ENCODE measurements around the gene PLXDC2. TPM values are rescaled to one million over a fixed set of nuclear protein-coding genes. Genes with fewer than 3 reads are reported as not detected.

PLXDC2 gene
- total RNA-seq, 1 experiment from 2014 or later, result 38.7 TPM

GRCh38 chr10:19966751-19967150, 150.5 kb downstream of the PLXDC2 start:
- Histone ChIP-seq H4K20me1 (ENCODE audit: control insufficient read depth, insufficient read depth, insufficient read length) (no peaks in the 10 kb centered on the region), H3K23ac (ENCODE audit: insufficient read length, low read depth, low read length) (no peak overlapping the region), H3K79me1 (ENCODE audit: insufficient read depth, low read depth, low read length, poor library complexity, severe bottlenecking) (no peaks in the 10 kb centered on the region), H4K5ac (ENCODE audit: insufficient read length, low read depth, low read length) (no peak overlapping the region), H2BK5ac (ENCODE audit: insufficient read length, low read length) (no peak overlapping the region), H3K9me3 (ENCODE audit: control insufficient read depth, low read depth, low read length) (no peaks in the 10 kb centered on the region), H3T11ph (ENCODE audit: low read length) (no peak overlapping the region), H2BK20ac (ENCODE audit: low read depth, low read length, poor library complexity, severe bottlenecking) (no peak overlapping the region), H3K27ac (ENCODE audit: insufficient read length, low read depth, low read length) (no peak overlapping the region), H4K91ac (ENCODE audit: insufficient read length, low read depth, low read length) (no peak overlapping the region), H2BK120ac (ENCODE audit: low read depth, low read length, poor library complexity, severe bottlenecking) (no peak overlapping the region), H2AFZ (ENCODE audit: low read length) (no peak overlapping the region), H3K14ac (ENCODE audit: insufficient read depth, low read length) (no peak overlapping the region; the same call in 1 of the 2 replicates), H3K56ac (ENCODE audit: insufficient read length, low read depth, low read length) (no peak overlapping the region), H3K27me3 (ENCODE audit: insufficient read depth, low read length) (no peaks in the 10 kb centered on the region), H2BK12ac (ENCODE audit: insufficient read length, low read depth, low read length) (no peak overlapping the region), H3K4me2 (ENCODE audit: insufficient read depth, insufficient read length, low read length) (no peak overlapping the region), H2AK5ac (ENCODE audit: insufficient read length, low read length) (no peak overlapping the region), H3K23me2 (ENCODE audit: insufficient read length, low read depth, low read length, poor library complexity, severe bottlenecking) (no peaks in the 10 kb centered on the region), H3K4ac (ENCODE audit: low read depth, low read length) (no peak overlapping the region), H2BK15ac (ENCODE audit: low read depth, low read length) (no peak overlapping the region), H3K18ac (ENCODE audit: insufficient read length, low read depth, low read length) (no peak overlapping the region), H3K79me2 (ENCODE audit: insufficient read depth, low read length) (no peaks in the 10 kb centered on the region), H3K9ac (ENCODE audit: extremely low read depth, insufficient read length, low read length) (no peak overlapping the region), H4K8ac (replicated peaks; ENCODE audit: insufficient read length, low read depth, low read length) (no peak overlapping the region), H3K4me1 (ENCODE audit: insufficient read depth, low read length) (peaks cover 3% of the 10 kb centered on the region; the same call in 1 of the 2 replicates)
- H3K4me1 Mint-ChIP-seq, result peaks cover 49 to 60% of the 10 kb centered on the region in 2 experiments
- no CpG with 5 or more reads among the region's 7 CpGs for WGBS (ENCODE audit: extremely low coverage, insufficient read length, low lambda C conversion rate)
- H3K36me3 Mint-ChIP-seq (ENCODE audit: insufficient read depth in 1 of 3, low read depth in 3 of 3), result peaks cover 2 to 5% (median 4%) of the 10 kb centered on the region in 3 experiments; a peak in 4 of 7 replicates
- no peaks in the 10 kb centered on the region for H3K27me3 Mint-ChIP-seq (ENCODE audit: low read depth)
- H3K9me3 Mint-ChIP-seq, result peaks cover 0 to 2% of the 10 kb centered on the region in 2 experiments; a peak in 2 of 5 replicates
- TF ChIP-seq, protein P1, sequence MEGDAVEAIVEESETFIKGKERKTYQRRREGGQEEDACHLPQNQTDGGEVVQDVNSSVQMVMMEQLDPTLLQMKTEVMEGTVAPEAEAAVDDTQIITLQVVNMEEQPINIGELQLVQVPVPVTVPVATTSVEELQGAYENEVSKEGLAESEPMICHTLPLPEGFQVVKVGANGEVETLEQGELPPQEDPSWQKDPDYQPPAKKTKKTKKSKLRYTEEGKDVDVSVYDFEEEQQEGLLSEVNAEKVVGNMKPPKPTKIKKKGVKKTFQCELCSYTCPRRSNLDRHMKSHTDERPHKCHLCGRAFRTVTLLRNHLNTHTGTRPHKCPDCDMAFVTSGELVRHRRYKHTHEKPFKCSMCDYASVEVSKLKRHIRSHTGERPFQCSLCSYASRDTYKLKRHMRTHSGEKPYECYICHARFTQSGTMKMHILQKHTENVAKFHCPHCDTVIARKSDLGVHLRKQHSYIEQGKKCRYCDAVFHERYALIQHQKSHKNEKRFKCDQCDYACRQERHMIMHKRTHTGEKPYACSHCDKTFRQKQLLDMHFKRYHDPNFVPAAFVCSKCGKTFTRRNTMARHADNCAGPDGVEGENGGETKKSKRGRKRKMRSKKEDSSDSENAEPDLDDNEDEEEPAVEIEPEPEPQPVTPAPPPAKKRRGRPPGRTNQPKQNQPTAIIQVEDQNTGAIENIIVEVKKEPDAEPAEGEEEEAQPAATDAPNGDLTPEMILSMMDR (conservative IDR thresholded peaks at IDR 0.05), result no peak
- H3K27ac Mint-ChIP-seq, result peak overlapping the region in 2 of 3 experiments; percentile 15 to 95
- peak; percentile 59 for DNase-seq
- no peak overlapping the region; a peak in 2 of 5 replicates for H3K4me3 Mint-ChIP-seq

Data from H9 (cell line).